ENCODE results near the gene PRKCZ. TPM values are rescaled to one million over a fixed set of nuclear protein-coding genes. Genes with fewer than 3 reads are reported as not detected.

The PRKCZ gene
- total RNA-seq, 2 experiments from 2014 or later, result 17.8 to 19.0 TPM

DNA sequence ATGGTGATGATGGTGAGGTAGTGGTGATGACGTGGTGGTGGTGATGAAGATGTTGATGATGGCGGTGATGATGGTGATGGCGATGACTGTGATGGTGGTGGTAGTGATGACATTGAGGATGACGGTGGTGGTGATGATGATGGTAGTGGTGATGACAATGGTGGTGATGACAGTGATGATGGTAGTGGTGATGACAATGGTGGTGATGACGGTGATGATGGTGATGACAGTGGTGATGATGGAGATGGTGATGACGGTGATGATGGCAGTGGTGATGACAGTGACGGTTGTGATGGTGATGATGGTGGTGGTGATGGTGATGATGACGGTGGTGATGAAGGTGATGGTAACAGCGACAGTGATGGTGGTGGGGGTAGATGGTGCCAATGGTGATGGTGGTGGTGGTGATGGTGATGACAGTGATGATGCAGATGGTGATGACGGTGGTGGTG is 105.0 kb downstream of the PRKCZ start:
- CTCF ChIA-PET, result interaction anchor here (0.9 kb wide), 1 partner anchor 19 kb away, joined by 4 read pairs; no protein-coding TSS in a partner anchor
- DNase-seq, result no peak
- POLR2A ChIA-PET, result no interaction called here

DNA sequence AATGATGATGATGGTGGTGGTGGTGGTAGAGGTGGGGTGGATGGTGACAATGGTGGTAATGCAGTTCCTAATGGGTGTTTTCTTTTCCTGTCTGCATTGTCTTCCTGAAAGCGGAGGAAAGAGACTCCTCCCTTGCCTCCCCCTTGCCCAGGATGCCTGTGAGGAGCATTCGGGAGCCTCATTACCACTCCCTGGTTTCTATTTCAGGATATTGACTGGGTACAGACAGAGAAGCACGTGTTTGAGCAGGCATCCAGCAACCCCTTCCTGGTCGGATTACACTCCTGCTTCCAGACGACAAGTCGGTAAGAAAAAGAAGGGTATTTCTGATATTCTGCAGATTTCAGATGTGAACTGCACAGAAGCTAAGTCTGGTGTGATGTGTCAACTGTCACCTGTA is 105.6 kb downstream of the PRKCZ start:
- H3K9me3 Mint-ChIP-seq, result no peaks in the 10 kb centered on the region
- peaks cover 42% of the 10 kb centered on the region for H3K36me3 Mint-ChIP-seq (ENCODE audit: low read depth)
- ChIA-PET CTCF (no interaction called here), POLR2A (no interaction called here)
- DNase-seq, result no peak
- no peak overlapping the region for H3K4me3 ChIP-seq (ENCODE audit: low read length)
- H3K27ac Mint-ChIP-seq, result no peak overlapping the region
- peaks cover 19% of the 10 kb centered on the region for H3K4me1 Mint-ChIP-seq (ENCODE audit: low read depth)
- intact Hi-C loops (cut with DNase I, micrococcal nuclease), result no loop called here
- no peak overlapping the region for H3K27ac ChIP-seq (ENCODE audit: low read depth in 1 of 2, low read length in 2 of 2)
- TF ChIP-seq CTCF (IDR thresholded peaks at IDR 0.05), result no peak
- no peaks in the 10 kb centered on the region for H3K27me3 ChIP-seq (ENCODE audit: control insufficient read depth in 1 of 2, insufficient read depth in 2 of 2, low read length in 2 of 2)
- no peak for ATAC-seq (ENCODE audit: poor library complexity)
- H3K4me1 ChIP-seq (ENCODE audit: insufficient read depth, low read length), result peaks cover 13% of the 10 kb centered on the region
- no peak overlapping the region for H3K4me3 Mint-ChIP-seq
- peaks cover 27% of the 10 kb centered on the region for H3K36me3 ChIP-seq (ENCODE audit: insufficient read depth, low read length)
- H3K27me3 Mint-ChIP-seq, result no peaks in the 10 kb centered on the region
- no peaks in the 10 kb centered on the region for H3K9me3 ChIP-seq (ENCODE audit: control insufficient read depth in 1 of 2, insufficient read depth in 1 of 2, low read length in 2 of 2)

More for the DNA sequence above, 105.0 kb downstream of the PRKCZ start:
- no peak overlapping the region for H3K4me3 ChIP-seq (ENCODE audit: low read length)
- H3K27me3 ChIP-seq (ENCODE audit: control insufficient read depth in 1 of 2, insufficient read depth in 2 of 2, low read length in 2 of 2), result no peaks in the 10 kb centered on the region
- H3K36me3 Mint-ChIP-seq (ENCODE audit: low read depth), result peaks cover 42% of the 10 kb centered on the region
- no peak overlapping the region for H3K27ac Mint-ChIP-seq
- no peaks in the 10 kb centered on the region for H3K27me3 Mint-ChIP-seq
- no peak for TF ChIP-seq CTCF (IDR thresholded peaks at IDR 0.05)
- no peaks in the 10 kb centered on the region for H3K9me3 ChIP-seq (ENCODE audit: control insufficient read depth in 1 of 2, insufficient read depth in 1 of 2, low read length in 2 of 2)
- no peak for ATAC-seq (ENCODE audit: poor library complexity)
- intact Hi-C loops (cut with DNase I, micrococcal nuclease), result no loop called here
- peaks cover 27% of the 10 kb centered on the region for H3K36me3 ChIP-seq (ENCODE audit: insufficient read depth, low read length)
- peaks cover 21% of the 10 kb centered on the region for H3K4me1 Mint-ChIP-seq (ENCODE audit: low read depth)
- no peak overlapping the region for H3K4me3 Mint-ChIP-seq
- H3K9me3 Mint-ChIP-seq, result no peaks in the 10 kb centered on the region
- H3K27ac ChIP-seq (ENCODE audit: low read depth in 1 of 2, low read length in 2 of 2), result no peak overlapping the region
- peaks cover 15% of the 10 kb centered on the region for H3K4me1 ChIP-seq (ENCODE audit: insufficient read depth, low read length)

DNA sequence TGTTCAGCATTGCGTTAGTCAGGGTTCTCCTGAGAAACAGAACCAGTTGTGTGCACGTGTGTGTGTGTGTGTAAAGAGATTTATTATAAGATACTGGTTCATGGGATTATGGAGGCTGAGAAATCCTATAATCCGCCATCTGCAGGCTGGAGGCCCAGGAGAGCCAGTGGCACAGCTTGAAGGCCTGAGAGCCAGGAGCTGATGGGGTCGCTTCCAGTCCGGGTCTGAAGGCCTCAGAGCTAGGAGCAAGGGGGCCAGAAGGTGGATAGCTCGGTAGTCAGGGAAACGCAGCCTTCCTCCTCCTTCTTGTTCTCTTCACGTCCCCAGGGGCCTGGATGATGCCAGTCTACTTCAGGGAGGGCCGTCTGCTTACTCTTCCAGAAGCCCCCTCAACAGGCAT is 106.7 kb downstream of the PRKCZ start:
- no peaks in the 10 kb centered on the region for H3K9me3 ChIP-seq (ENCODE audit: control insufficient read depth in 1 of 2, insufficient read depth in 1 of 2, low read length in 2 of 2)
- H3K27ac Mint-ChIP-seq, result no peak overlapping the region
- CTCF ChIA-PET, result no interaction called here
- no peaks in the 10 kb centered on the region for H3K27me3 ChIP-seq (ENCODE audit: control insufficient read depth in 1 of 2, insufficient read depth in 2 of 2, low read length in 2 of 2)
- POLR2A ChIA-PET, result no interaction called here
- no peak overlapping the region for H3K4me3 ChIP-seq (ENCODE audit: low read length)
- peaks cover 9% of the 10 kb centered on the region for H3K4me1 Mint-ChIP-seq (ENCODE audit: low read depth)
- H3K4me1 ChIP-seq (ENCODE audit: insufficient read depth, low read length), result peaks cover 8% of the 10 kb centered on the region
- H3K36me3 ChIP-seq (ENCODE audit: insufficient read depth, low read length), result peaks cover 27% of the 10 kb centered on the region
- H3K9me3 Mint-ChIP-seq, result no peaks in the 10 kb centered on the region
- H3K27ac ChIP-seq (ENCODE audit: low read depth in 1 of 2, low read length in 2 of 2), result no peak overlapping the region
- no peak for DNase-seq
- no peak for TF ChIP-seq CTCF (IDR thresholded peaks at IDR 0.05)
- H3K36me3 Mint-ChIP-seq (ENCODE audit: low read depth), result peaks cover 42% of the 10 kb centered on the region
- H3K4me3 Mint-ChIP-seq, result no peak overlapping the region
- ATAC-seq (ENCODE audit: poor library complexity), result no peak
- intact Hi-C loops (cut with DNase I, micrococcal nuclease), result no loop called here
- H3K27me3 Mint-ChIP-seq, result no peaks in the 10 kb centered on the region
